Panc1 (cell line): Measurements from ENCODE around the gene CYTH3.

ENCODE experiments used
- POLR2AphosphoS5 ChIP-seq: IDR thresholded peaks from 2 replicates; pipeline ENCODE4 v1.6.1; 2012; ENCODE audit warnings: mild to moderate bottlenecking, low read depth, low read length, moderate library complexity
- SIN3A ChIP-seq: IDR thresholded peaks from 2 replicates; pipeline ENCODE4 v1.6.1; 2012; ENCODE audit warnings: low read depth, mild to moderate bottlenecking, low read length, moderate library complexity, borderline replicate concordance; ENCODE audit not compliant: insufficient read depth
- TF ChIP-seq, protein P1 (sequence below): fragments of 450-650 bp; IDR thresholded peaks from 2 replicates; pipeline ENCODE4 v1.5.1; 2017; ENCODE audit warnings: mild to moderate bottlenecking
- TF ChIP-seq, protein P2 (sequence below), 2 experiments: IDR thresholded peaks; 2 replicates each; pipeline ENCODE4 v1.6.1; 2011 to 2012; ENCODE audit warnings: low read depth in 2 of 2, control low read depth in 1 of 2, low read length in 1 of 2, mild to moderate bottlenecking in 1 of 2, moderate library complexity in 1 of 2; ENCODE audit not compliant: insufficient read depth in 1 of 2

DNA sequence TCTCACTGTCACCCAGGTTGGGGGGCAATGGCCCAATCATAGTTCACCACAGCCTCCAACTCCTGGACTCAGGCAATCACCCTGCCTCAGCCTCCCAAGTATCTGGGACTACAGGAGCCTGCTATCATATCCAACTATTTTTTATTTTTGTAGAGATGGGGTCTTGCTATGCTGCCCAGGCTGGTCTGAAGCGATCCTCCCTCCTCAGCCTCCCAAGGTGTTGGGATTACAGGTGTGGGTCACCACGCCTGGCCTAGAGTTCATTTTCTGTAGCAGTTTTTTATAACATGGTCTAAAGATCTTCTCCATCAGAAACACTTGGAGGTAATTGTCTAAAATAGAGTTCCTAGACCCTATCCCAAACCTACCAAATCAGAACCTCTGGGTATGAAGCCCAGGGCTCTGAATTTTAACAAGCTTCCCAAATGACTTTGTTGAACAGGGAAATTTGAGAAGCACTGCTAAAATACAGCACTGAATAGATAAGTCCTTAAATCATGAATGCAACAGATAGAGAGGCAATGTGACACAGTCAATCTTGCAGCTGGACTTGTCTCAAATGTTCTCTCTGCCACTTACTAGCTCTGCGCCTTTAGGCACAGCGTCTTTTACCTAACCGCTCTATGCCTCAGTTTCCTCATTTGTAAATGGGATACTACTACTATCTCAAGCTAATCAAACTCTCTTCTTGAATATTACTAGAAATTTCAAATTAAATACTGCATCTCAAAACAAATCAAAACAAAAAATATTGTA lies 63.7 kb downstream of the CYTH3 start:
- TF ChIP-seq, protein P1, sequence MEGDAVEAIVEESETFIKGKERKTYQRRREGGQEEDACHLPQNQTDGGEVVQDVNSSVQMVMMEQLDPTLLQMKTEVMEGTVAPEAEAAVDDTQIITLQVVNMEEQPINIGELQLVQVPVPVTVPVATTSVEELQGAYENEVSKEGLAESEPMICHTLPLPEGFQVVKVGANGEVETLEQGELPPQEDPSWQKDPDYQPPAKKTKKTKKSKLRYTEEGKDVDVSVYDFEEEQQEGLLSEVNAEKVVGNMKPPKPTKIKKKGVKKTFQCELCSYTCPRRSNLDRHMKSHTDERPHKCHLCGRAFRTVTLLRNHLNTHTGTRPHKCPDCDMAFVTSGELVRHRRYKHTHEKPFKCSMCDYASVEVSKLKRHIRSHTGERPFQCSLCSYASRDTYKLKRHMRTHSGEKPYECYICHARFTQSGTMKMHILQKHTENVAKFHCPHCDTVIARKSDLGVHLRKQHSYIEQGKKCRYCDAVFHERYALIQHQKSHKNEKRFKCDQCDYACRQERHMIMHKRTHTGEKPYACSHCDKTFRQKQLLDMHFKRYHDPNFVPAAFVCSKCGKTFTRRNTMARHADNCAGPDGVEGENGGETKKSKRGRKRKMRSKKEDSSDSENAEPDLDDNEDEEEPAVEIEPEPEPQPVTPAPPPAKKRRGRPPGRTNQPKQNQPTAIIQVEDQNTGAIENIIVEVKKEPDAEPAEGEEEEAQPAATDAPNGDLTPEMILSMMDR, result no peak
- no peak for TF ChIP-seq POLR2AphosphoS5
- TF ChIP-seq, protein P2, sequence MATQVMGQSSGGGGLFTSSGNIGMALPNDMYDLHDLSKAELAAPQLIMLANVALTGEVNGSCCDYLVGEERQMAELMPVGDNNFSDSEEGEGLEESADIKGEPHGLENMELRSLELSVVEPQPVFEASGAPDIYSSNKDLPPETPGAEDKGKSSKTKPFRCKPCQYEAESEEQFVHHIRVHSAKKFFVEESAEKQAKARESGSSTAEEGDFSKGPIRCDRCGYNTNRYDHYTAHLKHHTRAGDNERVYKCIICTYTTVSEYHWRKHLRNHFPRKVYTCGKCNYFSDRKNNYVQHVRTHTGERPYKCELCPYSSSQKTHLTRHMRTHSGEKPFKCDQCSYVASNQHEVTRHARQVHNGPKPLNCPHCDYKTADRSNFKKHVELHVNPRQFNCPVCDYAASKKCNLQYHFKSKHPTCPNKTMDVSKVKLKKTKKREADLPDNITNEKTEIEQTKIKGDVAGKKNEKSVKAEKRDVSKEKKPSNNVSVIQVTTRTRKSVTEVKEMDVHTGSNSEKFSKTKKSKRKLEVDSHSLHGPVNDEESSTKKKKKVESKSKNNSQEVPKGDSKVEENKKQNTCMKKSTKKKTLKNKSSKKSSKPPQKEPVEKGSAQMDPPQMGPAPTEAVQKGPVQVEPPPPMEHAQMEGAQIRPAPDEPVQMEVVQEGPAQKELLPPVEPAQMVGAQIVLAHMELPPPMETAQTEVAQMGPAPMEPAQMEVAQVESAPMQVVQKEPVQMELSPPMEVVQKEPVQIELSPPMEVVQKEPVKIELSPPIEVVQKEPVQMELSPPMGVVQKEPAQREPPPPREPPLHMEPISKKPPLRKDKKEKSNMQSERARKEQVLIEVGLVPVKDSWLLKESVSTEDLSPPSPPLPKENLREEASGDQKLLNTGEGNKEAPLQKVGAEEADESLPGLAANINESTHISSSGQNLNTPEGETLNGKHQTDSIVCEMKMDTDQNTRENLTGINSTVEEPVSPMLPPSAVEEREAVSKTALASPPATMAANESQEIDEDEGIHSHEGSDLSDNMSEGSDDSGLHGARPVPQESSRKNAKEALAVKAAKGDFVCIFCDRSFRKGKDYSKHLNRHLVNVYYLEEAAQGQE (IDR thresholded peaks at IDR 0.05; ENCODE audit: insufficient read depth in 1 of 2, low read depth in 2 of 2, low read length in 1 of 2), result no peak
- no peak for TF ChIP-seq SIN3A
